HepG2 (cell line): ENCODE data around the gene PDE3B. TPM values are rescaled to one million over a fixed set of nuclear protein-coding genes. Genes with fewer than 3 reads are reported as not detected.

Experiments
- ATAC-seq: fragments of 200-7000 bp; cut with Tn5 transposase; 3 replicates; pipeline ENCODE4 v1.9.1; 2020; ENCODE audit warnings: mild to moderate bottlenecking, moderate library complexity
- BruUV-seq: library from RNA; stranded (reverse); fragments of 400-500 nt; replicated peaks from 2 replicates; lab custom pipeline; 2021; lab: Mats Ljungman, UMichigan
- CTCF ChIA-PET: fragments of 300-600 bp; formaldehyde crosslinking; extraction: SDS; loops from one replicate; lab custom pipeline; 2021; ENCODE audit warnings: low total read pairs, inconsistent platforms, low intra/inter-chr PET ratio; lab: Yijun Ruan, JAX
- POLR2A ChIA-PET: fragments of 350-600 bp; sonication (Branson Sonifier 250); formaldehyde crosslinking; loops from one replicate; lab custom pipeline; 2020; ENCODE audit warnings: antibody characterized with exemption, inconsistent platforms; lab: Yijun Ruan, JAX
- DNase-seq: peaks from one replicate; pipeline ENCODE4 v3.0.0-alpha.2; 2015; ENCODE audit warnings: low spot score
- FAIRE-seq: peaks from 3 replicates; lab custom pipeline; 2011; peaks lifted over from hg19 to GRCh38; lab: Jason Lieb, UNC
- H2AFZ ChIP-seq: one replicate; pipeline ENCODE4 v1.6.1; 2011; ENCODE audit warnings: low read length, inconsistent platforms
- H3K27ac ChIP-seq: fragments of 300-600 bp; 3 replicates; pipeline ENCODE4 v1.8.0; 2011; ENCODE audit warnings: mixed run types, mild to moderate bottlenecking, mixed read lengths, low read length, inconsistent platforms; ENCODE audit not compliant: insufficient read depth; ENCODE audit errors: extremely low read length
- H3K27me3 ChIP-seq, 2 experiments: fragments of 200-600 bp in 1 of 2; 2 replicates in 1 of 2; 3 replicates in 1 of 2; pipeline versions ENCODE4 v1.6.0 to v1.8.0; 2011; ENCODE audit warnings: low read length in 2 of 2, mild to moderate bottlenecking in 2 of 2, moderate library complexity in 2 of 2, inconsistent platforms in 1 of 2; ENCODE audit not compliant: insufficient read depth in 2 of 2, control insufficient read depth in 1 of 2
- H3K36me3 ChIP-seq, 2 experiments: fragments of 200-600 bp in 1 of 2; replicated peaks in 1 of 2; 2 replicates in 1 of 2; 3 replicates in 1 of 2; pipeline versions ENCODE4 v1.5.1 to v1.8.0; 2011; ENCODE audit warnings: low read length in 2 of 2, inconsistent platforms in 1 of 2; ENCODE audit not compliant: insufficient read depth in 2 of 2, control insufficient read depth in 1 of 2
- H3K4me1 ChIP-seq: 2 replicates; pipeline ENCODE4 v1.5.1; 2012; ENCODE audit warnings: low read length, inconsistent platforms; ENCODE audit not compliant: insufficient read depth
- H3K4me2 ChIP-seq: 2 replicates; pipeline ENCODE4 v1.6.0; 2011; ENCODE audit warnings: low read depth, low read length, inconsistent platforms
- H3K4me3 ChIP-seq, 3 experiments: fragments of 200-600 bp in 1 of 3; sonication (generic), shearing (Covaris generic) in 1 of 3; replicated peaks in 1 of 3; 2 replicates each; pipeline ENCODE4 v1.5.1; 2011 to 2016; ENCODE audit warnings: low read length in 3 of 3, inconsistent platforms in 2 of 3, low read depth in 2 of 3, mild to moderate bottlenecking in 2 of 3, control low read depth in 1 of 3, mixed read lengths in 1 of 3; ENCODE audit not compliant: insufficient read depth in 1 of 3
- H3K79me2 ChIP-seq: one replicate; pipeline ENCODE4 v1.6.1; 2011; ENCODE audit warnings: low read length, inconsistent platforms; ENCODE audit not compliant: insufficient read depth
- H3K9ac ChIP-seq: 2 replicates; pipeline ENCODE4 v1.6.0; 2011; ENCODE audit warnings: mild to moderate bottlenecking, low read depth, low read length, inconsistent platforms; ENCODE audit not compliant: insufficient read depth
- H3K9me3 ChIP-seq: 2 replicates; pipeline ENCODE4 v1.5.1; 2012; ENCODE audit warnings: mild to moderate bottlenecking, low read length
- H4K20me1 ChIP-seq: 2 replicates; pipeline ENCODE4 v1.6.0; 2011; ENCODE audit warnings: inconsistent platforms, mild to moderate bottlenecking, low read length, moderate library complexity; ENCODE audit not compliant: insufficient read depth
- AHR ChIP-seq: IDR thresholded peaks from 2 replicates; pipeline ENCODE4 v1.6.1; 2018; ENCODE audit warnings: missing genetic modification reagents, missing compliant biosample characterization
- AKAP8 ChIP-seq: sonication (generic); formaldehyde crosslinking; IDR thresholded peaks from 2 replicates; pipeline ENCODE4 v1.5.1; 2020; ENCODE audit warnings: mild to moderate bottlenecking, missing genetic modification reagents
- CBX1 ChIP-seq: IDR thresholded peaks from one replicate; pipeline ENCODE4 v1.6.1; 2016; ENCODE audit warnings: antibody characterized with exemption, low read depth
- CEBPB ChIP-seq: IDR thresholded peaks from 2 replicates; pipeline ENCODE4 v1.6.1; 2011; ENCODE audit warnings: low read depth, low read length, improper control_type of control experiment, borderline replicate concordance
- NFE2 ChIP-seq: sonication (generic); formaldehyde crosslinking; IDR thresholded peaks from 2 replicates; pipeline ENCODE4 v1.4.0; 2020; ENCODE audit warnings: missing genetic modification reagents
- NFE2L1 ChIP-seq: sonication (generic); formaldehyde crosslinking; IDR thresholded peaks from 2 replicates; pipeline ENCODE4 v1.4.0; 2020; ENCODE audit warnings: missing genetic modification reagents, mild to moderate bottlenecking, borderline replicate concordance
- NONO ChIP-seq, 2 experiments: fragments of 450-650 bp in 1 of 2; sonication (generic) in 1 of 2; formaldehyde crosslinking in 1 of 2; IDR thresholded peaks in 1 of 2; conservative IDR thresholded peaks in 1 of 2; 2 replicates each; pipeline versions ENCODE4 v1.6.1 to v1.8.0; 2017 to 2022; ENCODE audit warnings: mild to moderate bottlenecking in 1 of 2, missing genetic modification reagents in 1 of 2, moderate library complexity in 1 of 2
- PPARG ChIP-seq: conservative IDR thresholded peaks from 2 replicates; pipeline ENCODE4 v1.6.1; 2016; ENCODE audit warnings: missing biosample characterization, missing genetic modification reagents
- THYN1 ChIP-seq: sonication (generic); formaldehyde crosslinking; IDR thresholded peaks from 2 replicates; pipeline ENCODE4 v1.8.1; 2023; ENCODE audit warnings: low read depth, mild to moderate bottlenecking, moderate library complexity, missing genetic modification reagents, borderline replicate concordance
- XRCC5 ChIP-seq: fragments of 200-400 bp; formaldehyde crosslinking; optimal IDR thresholded peaks from 2 replicates; pipeline ENCODE3; 2017; ENCODE audit warnings: mild to moderate bottlenecking, low read length
- ZKSCAN8 ChIP-seq: IDR thresholded peaks from 2 replicates; pipeline ENCODE4 v1.6.1; 2016; ENCODE audit warnings: borderline replicate concordance, missing genetic modification reagents, missing compliant biosample characterization
- ZNF17 ChIP-seq: sonication (generic); formaldehyde crosslinking; IDR thresholded peaks from 2 replicates; pipeline ENCODE4 v1.5.0; 2020; ENCODE audit warnings: mild to moderate bottlenecking, missing genetic modification reagents
- ZNF33B ChIP-seq: sonication (generic); formaldehyde crosslinking; IDR thresholded peaks from 2 replicates; pipeline ENCODE4 v1.5.1; 2020; ENCODE audit warnings: mild to moderate bottlenecking, missing genetic modification reagents
- ZNF550 ChIP-seq: sonication (generic); formaldehyde crosslinking; IDR thresholded peaks from 2 replicates; pipeline ENCODE4 v1.4.0; 2020; ENCODE audit warnings: mild to moderate bottlenecking, missing genetic modification reagents, borderline replicate concordance
- ZNF724P ChIP-seq: sonication (generic); formaldehyde crosslinking; IDR thresholded peaks from 2 replicates; pipeline ENCODE4 v1.8.0; 2022; ENCODE audit warnings: missing genetic modification reagents, borderline replicate concordance
- ZNF775 ChIP-seq: sonication (generic); formaldehyde crosslinking; IDR thresholded peaks from 2 replicates; pipeline ENCODE4 v1.4.0; 2020; ENCODE audit warnings: missing genetic modification reagents, mild to moderate bottlenecking, moderate library complexity, borderline replicate concordance
- ZNF839 ChIP-seq: sonication (generic); formaldehyde crosslinking; IDR thresholded peaks from 2 replicates; pipeline ENCODE4 v1.4.0; 2020; ENCODE audit warnings: missing genetic modification reagents, mild to moderate bottlenecking, borderline replicate concordance
- WGBS: methylation state at CpG from one replicate; pipeline ENCODE4 v1.1.6; 2017; ENCODE audit warnings: low lambda C conversion rate; 5-methylcytosine and 5-hydroxymethylcytosine counted together
- in situ Hi-C: cut with HindIII; loops from 2 replicates; pipeline ENCODE4 v1.10.0; 2017; ENCODE audit warnings: low pct_unique_long_range_greater_than_20kb; ENCODE audit not compliant: extremely low pct_ligation_motif_present
- intact Hi-C: fragments of 100-400 bp; cut with micrococcal nuclease; formaldehyde crosslinking; loops from one replicate; pipeline ENCODE4 v1.10.0; 2022; ENCODE audit not compliant: unreplicated experiment
- polyA plus RNA-seq, 8 experiments: library from polyadenylated mRNA; depleted of rRNA in 3 of 8; stranded (reverse) in 7 of 8; unstranded in 1 of 8; fragments of >200 nt; fragmentation: Illumina TruSeq in 4 of 8; extraction: Trizol in 4 of 8; gene quantifications; 2 replicates each; pipeline versions ENCODE4 v1.2.1 to v1.2.3, GENCODE V29; 2011 to 2016; ENCODE audit warnings: low read depth in 4 of 8, missing spikeins in 1 of 8, mixed read lengths in 1 of 8; ENCODE audit not compliant: insufficient read depth in 1 of 8
- total RNA-seq, 5 experiments: library from RNA; depleted of rRNA; stranded (reverse); fragments of >200 nt; fragmentation: Illumina TruSeq; extraction: Trizol; gene quantifications; 2 replicates each; pipeline ENCODE4 v1.2.3, GENCODE V29; 2016; ENCODE audit warnings: low read depth in 1 of 5
- TF ChIP-seq, protein P1 (sequence below): sonication (generic); IDR thresholded peaks from 2 replicates; pipeline ENCODE4 v1.6.1; 2016; ENCODE audit warnings: low read depth, borderline replicate concordance
- TF ChIP-seq, protein P2 (sequence below): sonication (generic); formaldehyde crosslinking; IDR thresholded peaks from 2 replicates; pipeline ENCODE4 v1.8.1; 2023; ENCODE audit warnings: mild to moderate bottlenecking, inconsistent platforms, moderate library complexity, missing genetic modification reagents, borderline replicate concordance

Gene PDE3B
- total and polyA plus RNA-seq, 2 of the 13 experiments (the other 11 are each of a cell fraction or from before 2014, with no cell fraction given), result 14.1 to 26.5 TPM

DNA sequence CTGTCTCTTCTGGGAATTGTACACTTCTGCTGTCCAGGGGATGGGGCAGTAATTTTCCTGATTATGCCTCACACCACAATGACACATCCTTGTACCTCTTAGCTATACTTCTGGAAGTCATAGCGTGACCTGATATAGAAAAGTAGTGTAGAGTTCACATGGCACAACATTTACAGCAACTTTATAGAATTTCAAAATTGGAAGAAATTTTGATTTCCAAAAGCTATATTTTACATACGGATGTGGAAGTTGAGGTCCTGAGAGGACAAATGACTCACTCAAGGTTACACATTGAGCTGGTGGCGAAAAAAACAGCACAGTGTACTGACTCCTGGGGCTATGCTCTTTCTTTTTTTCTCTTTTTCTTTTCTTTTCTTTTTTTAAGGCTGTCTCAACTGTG, 254.8 kb downstream of the PDE3B start:
- in situ Hi-C loops (no loop called here), intact Hi-C loops (no loop called here)
- FAIRE-seq, result no peak
- POLR2A ChIA-PET, result no interaction called here
- H3K4me2 ChIP-seq, result no peak overlapping the region
- H3K9ac ChIP-seq, result no peak overlapping the region
- no peak overlapping the region for H2AFZ ChIP-seq
- no peaks in the 10 kb centered on the region for H3K36me3 ChIP-seq
- 0 out of 5 replicates have a peak, but pooled peaks cover 0 to 1% of the 10 kb centered on the region in 2 experiments for H3K27me3 ChIP-seq
- no peaks in the 10 kb centered on the region for H3K9me3 ChIP-seq
- no peak overlapping the region for H3K4me3 ChIP-seq
- H3K4me1 ChIP-seq, result no peaks in the 10 kb centered on the region
- CTCF ChIA-PET, result no interaction called here
- BruUV-seq, result no TSS peak
- TF ChIP-seq, protein P1, sequence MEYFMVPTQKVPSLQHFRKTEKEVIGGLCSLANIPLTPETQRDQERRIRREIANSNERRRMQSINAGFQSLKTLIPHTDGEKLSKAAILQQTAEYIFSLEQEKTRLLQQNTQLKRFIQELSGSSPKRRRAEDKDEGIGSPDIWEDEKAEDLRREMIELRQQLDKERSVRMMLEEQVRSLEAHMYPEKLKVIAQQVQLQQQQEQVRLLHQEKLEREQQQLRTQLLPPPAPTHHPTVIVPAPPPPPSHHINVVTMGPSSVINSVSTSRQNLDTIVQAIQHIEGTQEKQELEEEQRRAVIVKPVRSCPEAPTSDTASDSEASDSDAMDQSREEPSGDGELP, result no peak
- TF ChIP-seq PPARG (no peak), NFE2 (CRISPR knock-in tag) (no peak), AKAP8 (CRISPR knock-in tag) (no peak), CEBPB (no peak), ZKSCAN8 (CRISPR knock-in tag) (no peak), NONO (IDR thresholded peaks at IDR 0.05) (no peak), NONO (CRISPR knock-in tag; conservative IDR thresholded peaks at IDR 0.05) (no peak), ZNF33B (CRISPR knock-in tag) (no peak), NFE2L1 (no peak), ZNF775 (no peak), XRCC5 (no peak), ZNF724P (no peak), ZNF17 (CRISPR knock-in tag) (no peak), CBX1 (no peak), THYN1 (CRISPR knock-in tag) (no peak), AHR (CRISPR knock-in tag) (no peak), ZNF550 (CRISPR knock-in tag) (no peak), ZNF839 (CRISPR knock-in tag) (no peak)
- TF ChIP-seq, protein P2, sequence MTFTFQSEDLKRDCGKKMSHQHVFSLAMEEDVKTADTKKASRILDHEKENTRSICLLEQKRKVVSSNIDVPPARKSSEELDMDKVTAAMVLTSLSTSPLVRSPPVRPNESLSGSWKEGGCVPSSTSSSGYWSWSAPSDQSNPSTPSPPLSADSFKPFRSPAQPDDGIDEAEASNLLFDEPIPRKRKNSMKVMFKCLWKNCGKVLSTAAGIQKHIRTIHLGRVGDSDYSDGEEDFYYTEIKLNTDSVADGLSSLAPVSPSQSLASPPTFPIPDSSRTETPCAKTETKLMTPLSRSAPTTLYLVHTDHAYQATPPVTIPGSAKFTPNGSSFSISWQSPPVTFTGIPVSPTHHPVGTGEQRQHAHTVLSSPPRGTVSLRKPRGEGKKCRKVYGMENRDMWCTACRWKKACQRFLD (CRISPR knock-in tag), result no peak
- TF ChIP-seq, all 625 proteins: peak for 0
- WGBS, result 72% methylated on average over 3 of the region's 3 CpGs
- no peak for DNase-seq
- ATAC-seq, result no peak
- H4K20me1 ChIP-seq, result no peaks in the 10 kb centered on the region
- no peak overlapping the region for H3K27ac ChIP-seq
- no peaks in the 10 kb centered on the region for H3K79me2 ChIP-seq
